Smooth muscle cell (in vitro differentiated cells): ENCODE data around the gene FGFR4. TPM values are rescaled to one million over a fixed set of nuclear protein-coding genes. Genes with fewer than 3 reads are reported as not detected.

Source experiments
- DNase-seq: peaks from one replicate; lab custom pipeline; 2025; ENCODE audit not compliant: unreplicated experiment; lab: John Stamatoyannopoulos, UW
- H2AFZ ChIP-seq: fragments of 200-600 bp; sonication (generic); 2 replicates; pipeline ENCODE4 v1.6.0; 2016; ENCODE audit warnings: antibody characterized with exemption, low read depth, mild to moderate bottlenecking
- H3F3A ChIP-seq: fragments of 200-600 bp; sonication (generic); 2 replicates; pipeline ENCODE4 v1.6.0; 2017; ENCODE audit warnings: antibody characterized with exemption, low read depth
- H3K27ac ChIP-seq: fragments of 200-600 bp; sonication (generic); 2 replicates; pipeline ENCODE4 v1.5.1; 2016; ENCODE audit warnings: low read depth, mild to moderate bottlenecking
- H3K27me3 ChIP-seq: fragments of 200-600 bp; sonication (generic); 2 replicates; pipeline ENCODE4 v1.6.1; 2016; ENCODE audit warnings: low read depth, mild to moderate bottlenecking
- H3K36me3 ChIP-seq: fragments of 200-600 bp; sonication (generic); 2 replicates; pipeline ENCODE4 v1.5.1; 2016; ENCODE audit warnings: low read depth
- H3K4me1 ChIP-seq: fragments of 200-600 bp; sonication (generic); 2 replicates; pipeline ENCODE4 v1.5.1; 2016; ENCODE audit warnings: low read depth
- H3K4me2 ChIP-seq: fragments of 200-600 bp; sonication (generic); 2 replicates; pipeline ENCODE4 v1.6.0; 2016; ENCODE audit warnings: mild to moderate bottlenecking
- H3K4me3 ChIP-seq: fragments of 200-600 bp; sonication (generic); 2 replicates; pipeline ENCODE4 v1.5.1; 2016; ENCODE audit warnings: mild to moderate bottlenecking
- H3K79me2 ChIP-seq: fragments of 200-600 bp; sonication (generic); 2 replicates; pipeline ENCODE4 v1.6.0; 2016; ENCODE audit warnings: low read depth, mild to moderate bottlenecking
- H3K9ac ChIP-seq: fragments of 200-600 bp; sonication (generic); 2 replicates; pipeline ENCODE4 v1.6.0; 2016; ENCODE audit warnings: low read depth
- H3K9me3 ChIP-seq: fragments of 200-600 bp; sonication (generic); replicated peaks from 2 replicates; pipeline ENCODE4 v1.5.1; 2016; ENCODE audit warnings: low read depth
- H4K20me1 ChIP-seq: fragments of 200-600 bp; sonication (generic); 2 replicates; pipeline ENCODE4 v1.6.0; 2016; ENCODE audit warnings: low read depth
- CTCF ChIP-seq: fragments of 200-600 bp; sonication (generic); IDR thresholded peaks from 2 replicates; pipeline ENCODE4 v1.5.1; 2017; ENCODE audit warnings: borderline replicate concordance, mild to moderate bottlenecking, antibody characterized with exemption; ENCODE audit not compliant: insufficient read depth, poor library complexity, severe bottlenecking
- WGBS: methylation state at CpG from one replicate; pipeline ENCODE4 v1.1.7; 2016; ENCODE audit warnings: low lambda C conversion rate; 5-methylcytosine and 5-hydroxymethylcytosine counted together
- polyA plus RNA-seq: library from polyadenylated mRNA; unstranded; fragments of >200 nt; fragmentation: Nextera tagmentation; extraction: Ambion mirVana; gene quantifications from 2 replicates; pipeline ENCODE4 v1.2.1, GENCODE V29; 2016
- total RNA-seq: library from RNA; depleted of rRNA; stranded (reverse); fragments of >200 nt; gene quantifications from 2 replicates; pipeline ENCODE4 v1.2.3, GENCODE V29; 2014

The FGFR4 gene
- total and polyA plus RNA-seq, 2 experiments from 2014 or later: 0.90 to 1.1 TPM

- peaks cover 3% of the 10 kb centered on the region for H3K4me1 ChIP-seq
- DNase-seq: no peak
- H3K9me3 ChIP-seq: no peaks in the 10 kb centered on the region
- no peaks in the 10 kb centered on the region for H3K27me3 ChIP-seq
- H3K4me2 ChIP-seq: no peak overlapping the region
- no peak overlapping the region for H2AFZ ChIP-seq
- H3K79me2 ChIP-seq: no peaks in the 10 kb centered on the region
- H3K36me3 ChIP-seq: no peaks in the 10 kb centered on the region
- no peak overlapping the region for H3K27ac ChIP-seq
- no peak overlapping the region for H3K9ac ChIP-seq
- TF ChIP-seq CTCF: no peak
- 66% methylated on average over 13 of the region's 13 CpGs for WGBS
- no peaks in the 10 kb centered on the region for H4K20me1 ChIP-seq
- no peaks in the 10 kb centered on the region for H3F3A ChIP-seq
- H3K4me3 ChIP-seq: no peak overlapping the region
These were observed 12.8 kb downstream of the FGFR4 start for GRCh38 chr5:177099422-177100093.

DNA sequence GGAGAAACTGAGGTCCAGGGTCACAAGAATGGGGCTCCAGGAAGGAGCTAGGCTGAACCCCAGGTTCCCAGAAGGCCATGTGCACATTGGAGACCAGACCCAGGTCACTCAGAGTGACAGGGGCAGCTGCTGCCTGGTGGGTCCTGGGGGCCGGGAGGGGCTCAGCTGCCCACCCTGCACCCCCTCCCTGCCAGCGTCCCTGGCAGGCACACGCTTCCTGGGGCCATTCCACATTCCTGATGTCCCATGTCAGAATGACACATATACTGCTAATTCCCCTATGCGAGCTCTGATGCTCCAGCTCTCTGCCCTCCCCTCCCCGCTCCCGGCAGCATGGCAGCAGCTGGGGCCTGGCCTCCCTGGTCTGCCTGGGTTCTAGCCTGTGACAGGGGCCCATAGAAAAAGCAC, 14.0 kb downstream of the FGFR4 start:
- Histone ChIP-seq H3K9ac (no peak overlapping the region), H4K20me1 (no peaks in the 10 kb centered on the region), H3K79me2 (no peaks in the 10 kb centered on the region), H3K27ac (no peak overlapping the region), H2AFZ (no peak overlapping the region), H3K4me2 (no peak overlapping the region), H3K9me3 (no peaks in the 10 kb centered on the region), H3K27me3 (no peaks in the 10 kb centered on the region), H3F3A (no peaks in the 10 kb centered on the region), H3K36me3 (no peaks in the 10 kb centered on the region), H3K4me1 (no peaks in the 10 kb centered on the region), H3K4me3 (no peak overlapping the region)
- no peak for TF ChIP-seq CTCF
- 63% methylated on average over 4 of the region's 6 CpGs for WGBS
- no peak for DNase-seq

GRCh38 chr5:177103523-177104253, 17.0 kb downstream of the FGFR4 start:
- H4K20me1 ChIP-seq: no peaks in the 10 kb centered on the region
- no peaks in the 10 kb centered on the region for H3K36me3 ChIP-seq
- H3K4me1 ChIP-seq: no peaks in the 10 kb centered on the region
- H3K4me3 ChIP-seq: no peak overlapping the region
- no peaks in the 10 kb centered on the region for H3K9me3 ChIP-seq
- no peak for TF ChIP-seq CTCF
- WGBS: 84% methylated on average over 8 of the region's 9 CpGs
- H2AFZ ChIP-seq: no peak overlapping the region
- no peak for DNase-seq
- H3K27me3 ChIP-seq: no peaks in the 10 kb centered on the region
- no peaks in the 10 kb centered on the region for H3K79me2 ChIP-seq
- H3K27ac ChIP-seq: no peak overlapping the region
- no peaks in the 10 kb centered on the region for H3F3A ChIP-seq
- no peak overlapping the region for H3K4me2 ChIP-seq
- H3K9ac ChIP-seq: no peak overlapping the region
